ENCODE data around the gene MCTP1. TPM values are rescaled to one million over a fixed set of nuclear protein-coding genes. Genes with fewer than 3 reads are reported as not detected.

The MCTP1 gene
- total and polyA plus RNA-seq, 2 experiments from 2014 or later = 1.3 to 5.7 TPM

DNA sequence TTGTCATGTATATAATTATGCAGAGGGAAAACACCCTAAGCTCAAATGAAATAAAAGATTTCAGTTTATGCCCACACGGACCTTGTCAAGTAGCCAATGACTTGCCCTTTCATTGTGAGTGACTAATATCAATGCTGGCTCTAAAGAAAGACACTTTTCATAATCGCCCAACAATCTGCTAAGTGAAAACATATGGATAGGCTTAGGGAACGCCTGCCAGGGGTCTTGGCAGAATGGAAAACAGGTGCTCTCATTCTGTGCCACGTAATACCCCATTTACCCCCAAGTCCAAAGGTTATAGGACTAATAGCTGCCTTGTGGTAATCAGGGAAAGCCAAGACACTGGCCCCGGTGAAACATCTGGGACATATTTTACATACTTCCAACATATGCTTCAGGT, 508.7 kb downstream of the MCTP1 start:
- H4K20me1 ChIP-seq (ENCODE audit: insufficient read depth, poor library complexity, severe bottlenecking) = no peaks in the 10 kb centered on the region
- H3K4me1 ChIP-seq (ENCODE audit: insufficient read depth) = no peaks in the 10 kb centered on the region
- no peak overlapping the region for H2AFZ ChIP-seq
- 51% methylated on average over 5 of the region's 5 CpGs for WGBS (ENCODE audit: low lambda C conversion rate, missing lambda C conversion rate)
- no peak overlapping the region for H3K4me3 ChIP-seq
- H3K79me2 ChIP-seq = no peaks in the 10 kb centered on the region
- no peaks in the 10 kb centered on the region for H3K9me2 ChIP-seq (replicated peaks; ENCODE audit: insufficient read depth)
- TF ChIP-seq EZH2 (IDR thresholded peaks at IDR 0.05; ENCODE audit: borderline replicate concordance) = no peak
- TF ChIP-seq CTCF (IDR thresholded peaks at IDR 0.05; ENCODE audit: poor library complexity) = no peak
- no peak for TF ChIP-seq EZH2phosphoT487 (IDR thresholded peaks at IDR 0.05; ENCODE audit: low read depth, severe bottlenecking, unreplicated experiment)
- no peaks in the 10 kb centered on the region for H3K27me3 ChIP-seq
- H3K27ac ChIP-seq = no peak overlapping the region
- DNase-seq (ENCODE audit: low spot score) = no peak
- no peaks in the 10 kb centered on the region for H3K9me3 ChIP-seq (ENCODE audit: low read depth)
- H3K36me3 ChIP-seq (replicated peaks; ENCODE audit: insufficient read depth, low read depth) = no peaks in the 10 kb centered on the region
- H3K4me2 ChIP-seq = no peak overlapping the region

DNA sequence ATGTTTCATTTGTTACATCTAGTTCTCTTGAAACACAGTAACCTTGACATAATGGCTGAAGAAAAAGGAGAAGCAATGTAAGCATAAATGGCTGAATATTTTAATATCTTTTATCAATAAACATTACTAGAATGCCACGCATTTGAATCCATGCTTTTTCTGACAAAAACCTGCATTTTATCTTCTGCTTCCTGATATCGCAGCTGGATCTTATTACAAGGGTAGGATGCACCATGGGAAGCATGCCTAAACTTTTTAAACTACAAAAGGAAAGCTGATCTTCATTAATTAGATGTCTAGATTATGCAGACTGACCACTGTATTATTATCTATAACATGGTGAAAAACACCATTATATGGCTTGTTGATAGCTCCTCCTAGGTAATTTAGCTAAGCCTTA, 509.8 kb downstream of the MCTP1 start:
- Histone ChIP-seq H4K20me1 (ENCODE audit: insufficient read depth, poor library complexity, severe bottlenecking) (no peaks in the 10 kb centered on the region), H3K79me2 (no peaks in the 10 kb centered on the region), H3K27me3 (no peaks in the 10 kb centered on the region), H3K4me1 (ENCODE audit: insufficient read depth) (no peaks in the 10 kb centered on the region), H3K36me3 (replicated peaks; ENCODE audit: insufficient read depth, low read depth) (no peaks in the 10 kb centered on the region), H3K4me2 (no peak overlapping the region), H3K9me2 (replicated peaks; ENCODE audit: insufficient read depth) (no peaks in the 10 kb centered on the region), H3K27ac (no peak overlapping the region), H3K4me3 (no peak overlapping the region), H2AFZ (no peak overlapping the region), H3K9me3 (ENCODE audit: low read depth) (no peaks in the 10 kb centered on the region)
- TF ChIP-seq EZH2 (IDR thresholded peaks at IDR 0.05; ENCODE audit: borderline replicate concordance) = no peak
- TF ChIP-seq CTCF (IDR thresholded peaks at IDR 0.05; ENCODE audit: poor library complexity) = no peak
- no peak for TF ChIP-seq EZH2phosphoT487 (IDR thresholded peaks at IDR 0.05; ENCODE audit: low read depth, severe bottlenecking, unreplicated experiment)
- 76% methylated on average over 2 of the region's 2 CpGs for WGBS (ENCODE audit: low lambda C conversion rate, missing lambda C conversion rate)
- DNase-seq (ENCODE audit: low spot score) = no peak

DNA sequence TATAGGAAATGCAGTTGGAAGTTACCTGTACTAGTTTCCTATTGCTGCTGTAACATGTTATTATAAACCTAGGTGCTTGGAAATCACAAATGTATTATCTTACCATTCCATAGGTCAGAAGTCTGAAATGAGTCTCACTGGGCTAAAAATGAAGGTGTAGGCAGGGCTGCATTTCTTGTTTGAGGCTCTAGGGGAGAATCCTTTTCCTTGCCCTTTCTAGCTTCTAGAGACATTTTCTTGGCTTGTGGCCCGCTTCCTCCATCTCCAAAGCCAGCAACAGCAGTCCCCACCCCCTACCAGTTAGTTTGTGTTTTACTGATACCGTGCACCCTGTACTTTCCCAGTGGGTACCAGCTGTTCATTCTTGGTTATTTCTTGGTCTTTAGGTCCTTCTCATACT, 513.2 kb downstream of the MCTP1 start:
- Histone ChIP-seq H3K27me3 (no peaks in the 10 kb centered on the region), H3K9me3 (ENCODE audit: low read depth) (no peaks in the 10 kb centered on the region), H3K4me2 (no peak overlapping the region), H3K27ac (no peak overlapping the region), H3K36me3 (replicated peaks; ENCODE audit: insufficient read depth, low read depth) (no peaks in the 10 kb centered on the region), H3K79me2 (no peaks in the 10 kb centered on the region), H3K9me2 (replicated peaks; ENCODE audit: insufficient read depth) (no peaks in the 10 kb centered on the region), H3K4me1 (ENCODE audit: insufficient read depth) (no peaks in the 10 kb centered on the region), H2AFZ (no peak overlapping the region), H4K20me1 (ENCODE audit: insufficient read depth, poor library complexity, severe bottlenecking) (no peaks in the 10 kb centered on the region), H3K4me3 (no peak overlapping the region)
- TF ChIP-seq CTCF (IDR thresholded peaks at IDR 0.05; ENCODE audit: poor library complexity) (no peak), EZH2 (IDR thresholded peaks at IDR 0.05; ENCODE audit: borderline replicate concordance) (no peak), EZH2phosphoT487 (IDR thresholded peaks at IDR 0.05; ENCODE audit: low read depth, severe bottlenecking, unreplicated experiment) (no peak)
- DNase-seq (ENCODE audit: low spot score) = no peak
- 94% methylated on average over 2 of the region's 2 CpGs for WGBS (ENCODE audit: low lambda C conversion rate, missing lambda C conversion rate)

DNA sequence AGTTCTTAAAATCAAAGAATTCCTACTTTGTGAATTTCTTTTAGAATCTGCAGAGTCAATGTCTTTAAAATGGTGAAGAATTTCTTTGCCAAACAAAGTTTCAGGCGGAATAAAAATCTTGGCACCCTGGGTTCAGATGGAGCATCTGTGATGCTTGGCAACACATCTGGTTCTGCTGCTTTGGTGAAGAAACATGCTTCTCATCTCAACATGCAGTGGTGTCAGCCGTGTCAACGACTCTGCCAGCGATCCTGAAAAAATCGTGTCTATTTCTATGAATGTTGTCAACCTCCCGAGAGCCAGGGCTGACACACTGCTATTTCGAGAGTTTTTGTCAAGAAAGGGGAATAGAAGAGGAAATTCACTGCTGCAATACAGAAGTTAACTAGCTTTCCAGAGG, 514.9 kb downstream of the MCTP1 start:
- H3K9me2 ChIP-seq (replicated peaks; ENCODE audit: insufficient read depth) = no peaks in the 10 kb centered on the region
- 87% methylated on average over 7 of the region's 7 CpGs for WGBS (ENCODE audit: low lambda C conversion rate, missing lambda C conversion rate)

More for the DNA sequence above, 514.9 kb downstream of the MCTP1 start:
- TF ChIP-seq CTCF (IDR thresholded peaks at IDR 0.05; ENCODE audit: poor library complexity) (no peak), EZH2 (IDR thresholded peaks at IDR 0.05; ENCODE audit: borderline replicate concordance) (no peak), EZH2phosphoT487 (IDR thresholded peaks at IDR 0.05; ENCODE audit: low read depth, severe bottlenecking, unreplicated experiment) (no peak)
- no peak overlapping the region for H2AFZ ChIP-seq
- no peaks in the 10 kb centered on the region for H4K20me1 ChIP-seq (ENCODE audit: insufficient read depth, poor library complexity, severe bottlenecking)
- no peak for DNase-seq (ENCODE audit: low spot score)
- H3K27me3 ChIP-seq = no peaks in the 10 kb centered on the region
- H3K9me3 ChIP-seq (ENCODE audit: low read depth) = no peaks in the 10 kb centered on the region
- no peaks in the 10 kb centered on the region for H3K36me3 ChIP-seq (replicated peaks; ENCODE audit: insufficient read depth, low read depth)
- H3K4me3 ChIP-seq = no peak overlapping the region
- no peaks in the 10 kb centered on the region for H3K79me2 ChIP-seq
- H3K4me1 ChIP-seq (ENCODE audit: insufficient read depth) = no peaks in the 10 kb centered on the region
- H3K4me2 ChIP-seq = no peak overlapping the region
- no peak overlapping the region for H3K27ac ChIP-seq

Measured in hepatocyte (in vitro differentiated cells).